ENCODE measurements around the gene C1orf116. TPM values are rescaled to one million over a fixed set of nuclear protein-coding genes. Genes with fewer than 3 reads are reported as not detected.
A peak's percentile ranks its signal among the peaks of the same experiment; 100 is the strongest.

The C1orf116 gene
- total and polyA plus RNA-seq, 10 of the 15 experiments (the other 5 are each of a cell fraction or from before 2014, with no cell fraction given) = 0.01 to 0.08 TPM; not detected in 8

GRCh38 chr1:207073906-207074820, 41.6 kb upstream of the C1orf116 start:
- 61% methylated on average over 4 of the region's 4 CpGs for WGBS (ENCODE audit: insufficient coverage, insufficient replicate concordance, low lambda C conversion rate, missing lambda C conversion rate)
- POLR2A ChIA-PET = interaction anchor here (0.5 kb wide), 1 partner anchor 145 kb away, joined by 3 read pairs; no protein-coding TSS in a partner anchor
- RAD21 ChIA-PET (ENCODE audit: unreplicated experiment) = interaction anchor here (0.9 to 1.7 kb wide), 4 partner anchors 27 to 427 kb away, joined by 3 to 10 read pairs (median 4); no protein-coding TSS in a partner anchor
- Histone ChIP-seq H2AFZ (ENCODE audit: control insufficient read depth, low read depth, low read length) (no peak overlapping the region), H3K27me3 (replicated peaks in 1 of 2; ENCODE audit: control insufficient read depth in 2 of 2, insufficient read depth in 2 of 2, low read length in 1 of 2) (no peaks in the 10 kb centered on the region), H3K4me3 (no peak overlapping the region), H3K79me2 (ENCODE audit: control insufficient read depth, insufficient read depth, low read length) (no peaks in the 10 kb centered on the region), H3K36me3 (ENCODE audit: control insufficient read depth in 2 of 2, insufficient read depth in 2 of 2, low read length in 1 of 2) (no peaks in the 10 kb centered on the region), H3K4me1 (ENCODE audit: control insufficient read depth, insufficient read depth, low read length) (peaks cover 12% of the 10 kb centered on the region), H4K20me1 (ENCODE audit: control insufficient read depth, insufficient read depth) (no peaks in the 10 kb centered on the region), H3K4me2 (ENCODE audit: control insufficient read depth, insufficient read depth) (no peak overlapping the region), H3K9me3 (replicated peaks; ENCODE audit: control insufficient read depth, insufficient read depth, low read length) (no peaks in the 10 kb centered on the region), H3K9ac (ENCODE audit: control insufficient read depth, insufficient read depth, low read length) (no peak overlapping the region), H3K27ac (ENCODE audit: control insufficient read depth, insufficient read depth) (no peak overlapping the region)
- BruUV-seq (replicated peaks) = no TSS peak
- SMC1A ChIA-PET (ENCODE audit: uncharacterized antibody, unreplicated experiment) = interaction anchor here (1.0 to 7.7 kb wide), 4 partner anchors 10 to 332 kb away, joined by 3 to 66 read pairs (median 4); partner anchors contain the start of gene YOD1
- ATAC-seq (no peak), FAIRE-seq (no peak), DNase-seq (ENCODE audit: low read depth, low spot score) (no peak)
- TF ChIP-seq REST (IDR thresholded peaks at IDR 0.05; ENCODE audit: low read depth, low read length) = peak; percentile 52; the same call in 1 of the 2 replicates
- no peak for TF ChIP-seq DPF2 (IDR thresholded peaks at IDR 0.05)
- no peak for TF ChIP-seq USF1 (IDR thresholded peaks at IDR 0.05; ENCODE audit: borderline replicate concordance, extremely low read length, insufficient read depth, low read depth, low read length)
- CTCF ChIA-PET = interaction anchor here (0.9 to 10.2 kb wide), 8 partner anchors 9 to 425 kb away, joined by 3 to 131 read pairs (median 10); partner anchors contain the start of genes PFKFB2 and YOD1
- in situ Hi-C loops (cut with MboI) (no loop called here), intact Hi-C loops (cut with micrococcal nuclease; ENCODE audit: unreplicated experiment) (no loop called here)
